K562 (cell line): ENCODE data around the gene TRIM25. TPM values are rescaled to one million over a fixed set of nuclear protein-coding genes. Genes with fewer than 3 reads are reported as not detected.

Experiments used
- CCAR2 ChIP-seq: fragments of 200-400 bp; formaldehyde crosslinking; IDR thresholded peaks from 2 replicates; pipeline ENCODE4 v1.6.1; 2017; ENCODE audit warnings: mild to moderate bottlenecking, low read depth, low read length
- CREM ChIP-seq: IDR thresholded peaks from 2 replicates; pipeline ENCODE4 v1.6.1; 2014; ENCODE audit warnings: antibody characterized with exemption, low read depth
- HCFC1 ChIP-seq: IDR thresholded peaks from 2 replicates; pipeline ENCODE4 v1.6.1; 2012; ENCODE audit warnings: low read depth, low read length, improper control_type of control experiment
- IRF2 ChIP-seq: sonication (generic); formaldehyde crosslinking; IDR thresholded peaks from 2 replicates; pipeline ENCODE4 v1.8.1; 2022; ENCODE audit warnings: mild to moderate bottlenecking, missing genetic modification reagents
- MNT ChIP-seq, 2 experiments: fragments of 450-650 bp; conservative IDR thresholded peaks; 2 replicates each; pipeline ENCODE4 v1.6.1; 2017; ENCODE audit warnings: mild to moderate bottlenecking in 2 of 2, moderate library complexity in 2 of 2
- NRF1 ChIP-seq, 2 experiments: fragments of 450-650 bp; IDR thresholded peaks in 1 of 2; conservative IDR thresholded peaks in 1 of 2; 2 replicates each; pipeline ENCODE4 v1.6.1; 2014; ENCODE audit warnings: mild to moderate bottlenecking in 2 of 2
- POLR3G ChIP-seq: IDR thresholded peaks from 2 replicates; pipeline ENCODE4 v1.6.1; 2011; ENCODE audit not compliant: insufficient read length, insufficient replicate concordance; ENCODE audit errors: extremely low read depth
- PRDM10 ChIP-seq: fragments of 450-650 bp; IDR thresholded peaks from 2 replicates; pipeline ENCODE4 v1.6.1; 2018; ENCODE audit not compliant: partially characterized antibody
- SFPQ ChIP-seq: fragments of 200-400 bp; formaldehyde crosslinking; IDR thresholded peaks from 2 replicates; pipeline ENCODE4 v1.6.1; 2017; ENCODE audit warnings: mild to moderate bottlenecking, low read depth, low read length, moderate library complexity
- TCF7 ChIP-seq: sonication (generic); IDR thresholded peaks from 2 replicates; pipeline ENCODE4 v1.6.1; 2016; ENCODE audit warnings: antibody characterized with exemption, borderline replicate concordance
- TEAD1 ChIP-seq, 2 experiments: fragments of 450-650 bp in 1 of 2; sonication (generic) in 1 of 2; formaldehyde crosslinking; IDR thresholded peaks; 2 replicates each; pipeline versions ENCODE4 v1.4.0 to v1.8.0; 2020 to 2022; ENCODE audit warnings: mild to moderate bottlenecking in 2 of 2, missing genetic modification reagents in 1 of 2
- U2AF2 ChIP-seq: fragments of 200-400 bp; formaldehyde crosslinking; optimal IDR thresholded peaks from 2 replicates; pipeline ENCODE3; 2017; ENCODE audit warnings: low read depth, mild to moderate bottlenecking, low read length
- ZNF224 ChIP-seq: sonication (generic); formaldehyde crosslinking; IDR thresholded peaks from 2 replicates; pipeline ENCODE4 v1.8.0; 2022; ENCODE audit warnings: mild to moderate bottlenecking, missing genetic modification reagents
- ZNF655 ChIP-seq: fragments of 250-450 bp; sonication (Bioruptor Pico); IDR thresholded peaks from 2 replicates; pipeline ENCODE4 v1.5.0; 2021
- polyA plus RNA-seq, 8 experiments: library from polyadenylated mRNA; depleted of rRNA in 4 of 8; stranded (reverse) in 5 of 8; unstranded in 3 of 8; fragments of >200 nt; fragmentation: Nextera tagmentation in 2 of 8; fragmentation: Illumina TruSeq in 1 of 8; extraction: Ambion mirVana in 2 of 8; extraction: Trizol in 1 of 8; gene quantifications; 2 replicates each; pipeline versions ENCODE4 v1.2.1 to v1.2.3, GENCODE V29; 2011 to 2014; ENCODE audit warnings: inconsistent platforms in 1 of 8, missing spikeins in 1 of 8
- total RNA-seq, 7 experiments: library from RNA; depleted of rRNA in 6 of 7; stranded (reverse); fragments of >200 nt in 6 of 7; fragmentation: Illumina TruSeq in 2 of 7; extraction: Trizol in 2 of 7; gene quantifications; 2 replicates each; pipeline versions ENCODE4 v1.2.1 to v1.2.3, GENCODE V29; 2011 to 2021; ENCODE audit warnings: low replicate concordance in 1 of 7

The TRIM25 gene
- total and polyA plus RNA-seq, 9 of the 15 experiments (the other 6 are each of a cell fraction or from before 2014, with no cell fraction given), result 5.9 to 49.5 (median 24.5) TPM

GRCh38 chr17:56909742-56910508 lies 3.9 kb downstream of the TRIM25 start (continued):
- TF ChIP-seq PRDM10, result no peak
- peak; percentile 38 to 61; a peak in 3 of 4 replicates for TF ChIP-seq NRF1 (conservative IDR thresholded peaks at IDR 0.05 in 1 of 2, IDR thresholded peaks at IDR 0.05 in 1 of 2)
- no peak for TF ChIP-seq SFPQ
- TF ChIP-seq POLR3G, result no peak
- no peak for TF ChIP-seq ZNF655 (CRISPR knock-in tag)
- TF ChIP-seq IRF2 (CRISPR knock-in tag), result no peak
- TF ChIP-seq CCAR2, result no peak
- TF ChIP-seq TCF7, result no peak
- TF ChIP-seq CREM, result peak; percentile 77
- no peak for TF ChIP-seq HCFC1
- no peak for TF ChIP-seq ZNF224 (CRISPR knock-in tag)
- peak; percentile 67 to 80 for TF ChIP-seq MNT (conservative IDR thresholded peaks at IDR 0.05)
- peak in 1 of 2 experiments; percentile 61; a peak in 1 of 4 replicates for TF ChIP-seq TEAD1 (CRISPR knock-in tag; IDR thresholded peaks at IDR 0.05)
- no peak for TF ChIP-seq U2AF2
